Measurements from ENCODE around the gene HBD. TPM values are rescaled to one million over a fixed set of nuclear protein-coding genes. Genes with fewer than 3 reads are reported as not detected.

Gene HBD
- polyA plus RNA-seq, 1 of the 3 experiments (the other 2 are of a cell fraction) = not detected

- Histone ChIP-seq H3K9me2 (no peaks in the 10 kb centered on the region), H3K36me3 (replicated peaks in 1 of 2; ENCODE audit: control insufficient read depth in 1 of 2, insufficient read depth in 2 of 2, low read length in 1 of 2) (no peaks in the 10 kb centered on the region), H3K9ac (no peak overlapping the region), H3K27me3 (ENCODE audit: insufficient read depth) (no peaks in the 10 kb centered on the region; the same call in 1 of the 2 replicates), H3K79me2 (ENCODE audit: insufficient read depth) (no peaks in the 10 kb centered on the region), H3K4me1 (ENCODE audit: control insufficient read depth in 1 of 2, insufficient read depth in 2 of 2, low read depth in 1 of 2, low read length in 1 of 2) (no peaks in the 10 kb centered on the region), H3K27ac (ENCODE audit: low read depth in 2 of 2, low read length in 1 of 2) (no peak overlapping the region), H2AFZ (ENCODE audit: low read depth) (no peak overlapping the region), H3K4me3 (ENCODE audit: low read depth in 2 of 2, low read length in 1 of 2) (no peak overlapping the region), H3F3A (replicated peaks; ENCODE audit: insufficient read depth) (no peaks in the 10 kb centered on the region), H3K4me2 (no peak overlapping the region), H4K20me1 (ENCODE audit: insufficient read depth) (no peaks in the 10 kb centered on the region), H3K9me3 (no peaks in the 10 kb centered on the region)
- no peak for DNase-seq
- POLR2A ChIA-PET = no interaction called here
- CTCF ChIA-PET = no interaction called here
- TF ChIP-seq REST (IDR thresholded peaks at IDR 0.05; ENCODE audit: low read depth, low read length) (no peak), RCOR1 (IDR thresholded peaks at IDR 0.05; ENCODE audit: low read length) (no peak), MXI1 (IDR thresholded peaks at IDR 0.05; ENCODE audit: low read depth, low read length) (no peak)
- WGBS (ENCODE audit: low lambda C conversion rate) = 3% methylated on average over 4 of the region's 4 CpGs
Measured at GRCh38 chr11:5243816-5244180, 9.5 kb upstream of the HBD start.

GRCh38 chr11:5242933-5243815, 8.9 kb upstream of the HBD start:
- Histone ChIP-seq H3K27ac (ENCODE audit: low read depth in 2 of 2, low read length in 1 of 2) (no peak overlapping the region), H2AFZ (ENCODE audit: low read depth) (no peak overlapping the region), H3K27me3 (ENCODE audit: insufficient read depth) (no peaks in the 10 kb centered on the region; the same call in 1 of the 2 replicates), H3K4me3 (ENCODE audit: low read depth in 2 of 2, low read length in 1 of 2) (no peak overlapping the region), H3K36me3 (replicated peaks in 1 of 2; ENCODE audit: control insufficient read depth in 1 of 2, insufficient read depth in 2 of 2, low read length in 1 of 2) (no peaks in the 10 kb centered on the region), H4K20me1 (ENCODE audit: insufficient read depth) (no peaks in the 10 kb centered on the region), H3K4me2 (no peak overlapping the region), H3K79me2 (ENCODE audit: insufficient read depth) (no peaks in the 10 kb centered on the region), H3K4me1 (ENCODE audit: control insufficient read depth in 1 of 2, insufficient read depth in 2 of 2, low read depth in 1 of 2, low read length in 1 of 2) (no peaks in the 10 kb centered on the region), H3K9ac (no peak overlapping the region), H3K9me3 (no peaks in the 10 kb centered on the region), H3F3A (replicated peaks; ENCODE audit: insufficient read depth) (no peaks in the 10 kb centered on the region), H3K9me2 (no peaks in the 10 kb centered on the region)
- 7% methylated on average over 7 of the region's 7 CpGs for WGBS (ENCODE audit: low lambda C conversion rate)
- TF ChIP-seq RFX5 (IDR thresholded peaks at IDR 0.05; ENCODE audit: low read length) (no peak), NRF1 (IDR thresholded peaks at IDR 0.05; ENCODE audit: low read depth, low read length) (no peak), GATA2 (CRISPR knock-in tag; IDR thresholded peaks at IDR 0.05) (no peak), MXI1 (IDR thresholded peaks at IDR 0.05; ENCODE audit: low read depth, low read length) (no peak), TAF1 (IDR thresholded peaks at IDR 0.05; ENCODE audit: borderline replicate concordance, low read depth, low read length) (no peak), POLR2AphosphoS5 (IDR thresholded peaks at IDR 0.05; ENCODE audit: low read depth, low read length) (no peak), SMC3 (IDR thresholded peaks at IDR 0.05; ENCODE audit: low read depth, low read length) (no peak), EZH2phosphoT487 (IDR thresholded peaks at IDR 0.05; ENCODE audit: borderline replicate concordance, low read depth) (no peak), FOXM1 (IDR thresholded peaks at IDR 0.05; ENCODE audit: low read depth) (no peak), CTCF (IDR thresholded peaks at IDR 0.05) (no peak)
- no peak for DNase-seq
- ChIA-PET POLR2A (no interaction called here), CTCF (no interaction called here)

Data from SK-N-SH (cell line).